C4-2B (cell line): ENCODE results near the gene ADAMTS18.

Experiments used
- CTCF ChIP-seq: fragments of 450-650 bp; conservative IDR thresholded peaks from 2 replicates; pipeline ENCODE4 v1.5.1; 2017; ENCODE audit warnings: mild to moderate bottlenecking
- ZFX ChIP-seq: fragments of 450-650 bp; IDR thresholded peaks from 2 replicates; pipeline ENCODE4 v1.6.1; 2017

- TF ChIP-seq CTCF (no peak), ZFX (no peak)
Observed at GRCh38 chr16:77408607-77409006, 26.2 kb downstream of the ADAMTS18 start.
